ENCODE data around the gene RBM12. TPM values are rescaled to one million over a fixed set of nuclear protein-coding genes. Genes with fewer than 3 reads are reported as not detected.

RBM12 gene
- total and polyA plus RNA-seq, 4 donors: 3.4 to 20.0 (median 15.8) TPM

GRCh38 chr20:35650632-35651031 lies 14.1 kb downstream of the RBM12 start:
- no peaks in the 10 kb centered on the region for H3K27me3 ChIP-seq (ENCODE audit: control insufficient read depth in 4 of 4, insufficient read depth in 4 of 4, low read length in 3 of 4)
- peaks cover 1 to 23% (median 19%) of the 10 kb centered on the region in 4 donors for H3K36me3 ChIP-seq (ENCODE audit: control insufficient read depth in 4 of 4, insufficient read depth in 3 of 4, low read depth in 1 of 4, low read length in 3 of 4)
- no peak overlapping the region for H3K27ac ChIP-seq (ENCODE audit: low read depth in 1 of 2, low read length in 2 of 2)
- no peak for DNase-seq (ENCODE audit: low spot score)
- H3K9ac ChIP-seq (ENCODE audit: low read depth in 1 of 2, low read length in 2 of 2): peak overlapping the region in 1 of 2 donors; percentile 18
- H3K4me1 ChIP-seq (ENCODE audit: control insufficient read depth in 4 of 4, insufficient read depth in 4 of 4, low read length in 3 of 4): peaks cover 0 to 6% (median 3%) of the 10 kb centered on the region in 4 donors
- no peaks in the 10 kb centered on the region for H3K9me3 ChIP-seq (ENCODE audit: control insufficient read depth in 4 of 4, low read length in 3 of 4)
- WGBS: 88% methylated on average over 3 of the region's 3 CpGs
- no peak overlapping the region for H3K4me3 ChIP-seq (ENCODE audit: low read depth in 1 of 3, low read length in 3 of 3)
- TF ChIP-seq FOXA2 (IDR thresholded peaks at IDR 0.05): no peak
- TF ChIP-seq SP1 (IDR thresholded peaks at IDR 0.05): no peak
- TF ChIP-seq NR2F2 (IDR thresholded peaks at IDR 0.05): no peak
- TF ChIP-seq HNF4G (IDR thresholded peaks at IDR 0.05): no peak
- no peak for TF ChIP-seq ATF3 (IDR thresholded peaks at IDR 0.05)
- no peak for TF ChIP-seq JUND (IDR thresholded peaks at IDR 0.05)
- no peak for TF ChIP-seq YY1 (IDR thresholded peaks at IDR 0.05)

GRCh38 chr20:35648836-35649235 lies 15.9 kb downstream of the RBM12 start:
- Histone ChIP-seq H3K9ac (ENCODE audit: low read depth in 1 of 2, low read length in 2 of 2) (no peak overlapping the region), H3K27me3 (ENCODE audit: control insufficient read depth in 4 of 4, insufficient read depth in 4 of 4, low read length in 3 of 4) (no peaks in the 10 kb centered on the region), H3K36me3 (ENCODE audit: control insufficient read depth in 4 of 4, insufficient read depth in 3 of 4, low read depth in 1 of 4, low read length in 3 of 4) (peaks cover 1 to 12% (median 9%) of the 10 kb centered on the region in 4 donors), H3K9me3 (ENCODE audit: control insufficient read depth in 4 of 4, low read length in 3 of 4) (no peaks in the 10 kb centered on the region), H3K4me1 (ENCODE audit: control insufficient read depth in 4 of 4, insufficient read depth in 4 of 4, low read length in 3 of 4) (peaks cover 0 to 6% (median 3%) of the 10 kb centered on the region in 4 donors), H3K4me3 (ENCODE audit: low read depth in 1 of 3, low read length in 3 of 3) (no peak overlapping the region), H3K27ac (ENCODE audit: low read depth in 1 of 2, low read length in 2 of 2) (no peak overlapping the region)
- no peak for TF ChIP-seq CTCF (IDR thresholded peaks at IDR 0.05; ENCODE audit: low read depth, low read length, missing input control)
- no peak for TF ChIP-seq ZBTB33 (IDR thresholded peaks at IDR 0.05)
- no peak for TF ChIP-seq TAF1 (conservative IDR thresholded peaks at IDR 0.05)
- no peak for TF ChIP-seq EGR1 (IDR thresholded peaks at IDR 0.05; ENCODE audit: low read depth in 2 of 2)
- TF ChIP-seq FOXA1 (IDR thresholded peaks at IDR 0.05): no peak
- no peak for TF ChIP-seq ATF3 (IDR thresholded peaks at IDR 0.05)
- no peak for TF ChIP-seq REST (IDR thresholded peaks at IDR 0.05)
- no peak for TF ChIP-seq YY1 (IDR thresholded peaks at IDR 0.05)
- TF ChIP-seq MAX (IDR thresholded peaks at IDR 0.05): no peak
- no peak for DNase-seq (ENCODE audit: low spot score)

Measured in liver (tissue), 9 donors.